ENCODE measurements around the gene TFCP2L1. TPM values are rescaled to one million over a fixed set of nuclear protein-coding genes. Genes with fewer than 3 reads are reported as not detected.

Gene TFCP2L1
- total and polyA plus RNA-seq, 11 donors = 0.04 to 1.5 (median 0.17) TPM; not detected in 1

DNA sequence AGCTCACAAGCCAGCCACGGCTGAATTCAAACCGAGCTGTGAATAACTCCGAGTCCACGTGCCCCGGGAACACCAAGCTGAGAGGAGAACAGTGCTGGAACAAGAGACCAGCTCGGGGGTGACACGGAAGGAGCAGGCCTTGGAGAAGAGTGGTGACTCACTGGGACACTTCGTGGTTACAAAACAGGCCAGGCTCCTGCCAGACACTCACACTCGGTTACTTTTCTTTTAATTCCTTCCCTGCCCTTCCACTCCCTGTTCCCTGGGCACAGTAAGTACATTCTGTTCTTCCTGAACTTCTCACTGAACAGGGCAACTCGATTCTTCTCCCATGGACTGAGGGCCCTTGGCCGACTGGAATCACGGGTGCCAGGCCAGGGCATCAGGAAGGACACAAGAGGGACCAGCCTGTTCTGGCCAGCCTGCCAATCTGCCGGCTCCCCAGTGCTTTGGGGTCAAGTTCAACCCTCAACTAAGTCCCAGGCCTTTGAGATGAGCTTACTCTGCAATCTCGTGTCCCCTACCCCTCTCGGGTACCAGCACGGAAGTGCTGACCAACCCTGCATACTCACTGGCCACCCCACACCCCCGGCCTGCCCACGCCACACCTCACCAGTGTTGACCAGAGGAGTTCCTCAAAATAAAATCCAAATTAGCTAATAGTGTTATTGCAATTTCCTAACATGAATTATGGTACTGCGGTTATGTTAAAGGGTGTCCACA, 87.5 kb downstream of the TFCP2L1 start:
- Histone ChIP-seq H3K27me3 (no peaks in the 10 kb centered on the region), H3K9me3 (no peaks in the 10 kb centered on the region), H3K36me3 (no peaks in the 10 kb centered on the region), H3K4me3 (no peak overlapping the region), H3K27ac (peak overlapping the region in 3 of 12 donors; percentile 9 to 86 (median 46)), H3K4me1 (peaks cover 0 to 13% (median 0%) of the 10 kb centered on the region in 12 donors)
- intact Hi-C loops (cut with DNase I) = no loop called here
- WGBS, 4 donors = 64 to 77% (median 70%) methylated on average over 19 of the region's 19 CpGs
- TF ChIP-seq, protein P1, sequence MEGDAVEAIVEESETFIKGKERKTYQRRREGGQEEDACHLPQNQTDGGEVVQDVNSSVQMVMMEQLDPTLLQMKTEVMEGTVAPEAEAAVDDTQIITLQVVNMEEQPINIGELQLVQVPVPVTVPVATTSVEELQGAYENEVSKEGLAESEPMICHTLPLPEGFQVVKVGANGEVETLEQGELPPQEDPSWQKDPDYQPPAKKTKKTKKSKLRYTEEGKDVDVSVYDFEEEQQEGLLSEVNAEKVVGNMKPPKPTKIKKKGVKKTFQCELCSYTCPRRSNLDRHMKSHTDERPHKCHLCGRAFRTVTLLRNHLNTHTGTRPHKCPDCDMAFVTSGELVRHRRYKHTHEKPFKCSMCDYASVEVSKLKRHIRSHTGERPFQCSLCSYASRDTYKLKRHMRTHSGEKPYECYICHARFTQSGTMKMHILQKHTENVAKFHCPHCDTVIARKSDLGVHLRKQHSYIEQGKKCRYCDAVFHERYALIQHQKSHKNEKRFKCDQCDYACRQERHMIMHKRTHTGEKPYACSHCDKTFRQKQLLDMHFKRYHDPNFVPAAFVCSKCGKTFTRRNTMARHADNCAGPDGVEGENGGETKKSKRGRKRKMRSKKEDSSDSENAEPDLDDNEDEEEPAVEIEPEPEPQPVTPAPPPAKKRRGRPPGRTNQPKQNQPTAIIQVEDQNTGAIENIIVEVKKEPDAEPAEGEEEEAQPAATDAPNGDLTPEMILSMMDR (IDR thresholded peaks at IDR 0.05) = no peak
- no peak for TF ChIP-seq POLR2A (IDR thresholded peaks at IDR 0.05)
- ATAC-seq (peak; percentile 66 to 88 (median 73)), DNase-seq (peak in 3 of 5 donors; percentile 51 to 77 (median 69))

DNA sequence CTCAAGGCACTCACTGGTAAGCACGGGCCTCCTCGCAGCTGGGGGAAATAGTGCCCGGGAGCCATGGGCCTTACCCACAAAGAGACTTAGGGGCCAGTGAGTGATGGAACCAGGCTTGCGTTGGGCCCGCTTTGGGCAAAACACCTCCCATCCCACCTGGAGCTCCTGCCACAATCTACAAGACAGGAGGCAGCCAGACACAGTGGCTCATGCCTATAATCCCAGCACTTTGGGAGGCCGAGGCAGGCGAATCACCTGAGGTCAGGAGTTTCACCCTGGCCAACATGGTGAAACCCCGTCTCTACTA, 88.2 kb downstream of the TFCP2L1 start:
- ATAC-seq (no peak), DNase-seq (no peak)
- H3K36me3 ChIP-seq = no peaks in the 10 kb centered on the region
- TF ChIP-seq POLR2A (IDR thresholded peaks at IDR 0.05) = no peak
- TF ChIP-seq, protein P1 (IDR thresholded peaks at IDR 0.05) = no peak
- peaks cover 0 to 13% (median 0%) of the 10 kb centered on the region in 12 donors for H3K4me1 ChIP-seq
- no peaks in the 10 kb centered on the region for H3K27me3 ChIP-seq
- H3K9me3 ChIP-seq = no peaks in the 10 kb centered on the region
- WGBS, 4 donors = 85 to 96% (median 93%) methylated on average over 7 to 8 of the region's 8 CpGs
- H3K4me3 ChIP-seq = no peak overlapping the region
- intact Hi-C loops (cut with DNase I) = no loop called here
- no peak overlapping the region for H3K27ac ChIP-seq

- ATAC-seq (no peak), DNase-seq (no peak)
- WGBS, 4 donors = 79 to 82% (median 81%) methylated on average over 12 to 19 of the region's 19 CpGs
- Histone ChIP-seq H3K36me3 (no peaks in the 10 kb centered on the region), H3K27me3 (no peaks in the 10 kb centered on the region), H3K9me3 (no peaks in the 10 kb centered on the region), H3K4me1 (peaks cover 0 to 13% (median 0%) of the 10 kb centered on the region in 12 donors), H3K27ac (no peak overlapping the region), H3K4me3 (no peak overlapping the region)
- intact Hi-C loops (cut with DNase I) = no loop called here
- TF ChIP-seq POLR2A (IDR thresholded peaks at IDR 0.05) = no peak
- TF ChIP-seq, protein P1 (IDR thresholded peaks at IDR 0.05) = no peak
Observed at GRCh38 chr2:121196132-121196848, 88.7 kb downstream of the TFCP2L1 start.

GRCh38 chr2:121195036-121195435, 90.0 kb downstream of the TFCP2L1 start:
- 73 to 83% (median 76%) methylated on average over 5 of the region's 5 CpGs for WGBS, 4 donors
- Histone ChIP-seq H3K36me3 (no peaks in the 10 kb centered on the region), H3K27ac (no peak overlapping the region), H3K9me3 (no peaks in the 10 kb centered on the region), H3K4me1 (peaks cover 0 to 13% (median 0%) of the 10 kb centered on the region in 12 donors), H3K27me3 (no peaks in the 10 kb centered on the region), H3K4me3 (no peak overlapping the region)
- ATAC-seq (no peak), DNase-seq (no peak)
- TF ChIP-seq POLR2A (IDR thresholded peaks at IDR 0.05) = no peak
- TF ChIP-seq, protein P1 (IDR thresholded peaks at IDR 0.05) = no peak
- intact Hi-C loops (cut with DNase I) = no loop called here
